Tibial nerve (tissue), 4 donors: ENCODE measurements around the gene PPT2. TPM values are rescaled to one million over a fixed set of nuclear protein-coding genes. Genes with fewer than 3 reads are reported as not detected.

Source experiments
- DNase-seq, 2 donors: peaks; one replicate each; pipeline ENCODE4 v3.0.0-alpha.2; 2019; ENCODE audit warnings: low spot score in 2 of 2
- H3K27ac ChIP-seq, 4 donors: fragments of 200-600 bp; sonication (generic) in 3 of 4; one replicate each; pipeline ENCODE4 v1.5.1; 2017 to 2019; ENCODE audit warnings: mild to moderate bottlenecking in 1 of 4
- H3K27me3 ChIP-seq, 2 donors: fragments of 200-600 bp; sonication (generic) in 1 of 2; one replicate each; pipeline versions ENCODE4 v1.5.1 to v1.6.0; 2017 to 2019
- H3K36me3 ChIP-seq, 3 donors: fragments of 200-600 bp; sonication (generic); one replicate each; pipeline ENCODE4 v1.5.1; 2018 to 2019
- H3K4me1 ChIP-seq, 4 donors: fragments of 200-600 bp; sonication (generic) in 3 of 4; one replicate each; pipeline ENCODE4 v1.5.1; 2017 to 2019
- H3K4me3 ChIP-seq, 4 donors: fragments of 200-600 bp; sonication (generic) in 3 of 4; one replicate each; pipeline ENCODE4 v1.5.1; 2017 to 2019; ENCODE audit warnings: mild to moderate bottlenecking in 1 of 4, moderate library complexity in 1 of 4
- H3K9me3 ChIP-seq, 4 donors: fragments of 200-600 bp; sonication (generic) in 3 of 4; one replicate each; pipeline ENCODE4 v1.5.1; 2017 to 2019
- CTCF ChIP-seq, 5 experiments: fragments of 200-600 bp in 3 of 5; fragments of 450-650 bp in 2 of 5; sonication (generic) in 3 of 5; IDR thresholded peaks; one replicate each; pipeline ENCODE4 v1.5.1; 2016 to 2019; ENCODE audit warnings: antibody characterized with exemption in 5 of 5, mild to moderate bottlenecking in 3 of 5, moderate library complexity in 2 of 5
- EP300 ChIP-seq, 2 donors: sonication (generic); formaldehyde crosslinking; IDR thresholded peaks; one replicate each; pipeline ENCODE4 v1.6.1; 2017; ENCODE audit warnings: antibody characterized with exemption in 2 of 2, mild to moderate bottlenecking in 1 of 2
- POLR2A ChIP-seq, 2 donors: fragments of 450-650 bp; IDR thresholded peaks; one replicate each; pipeline ENCODE4 v1.6.1; 2017; ENCODE audit warnings: antibody characterized with exemption in 2 of 2, mild to moderate bottlenecking in 2 of 2, moderate library complexity in 2 of 2
- WGBS, 2 donors: methylation state at CpG; one replicate each; pipeline ENCODE4 v1.1.5; 2018; 5-methylcytosine and 5-hydroxymethylcytosine counted together
- total RNA-seq, 4 donors: library from RNA; depleted of rRNA; stranded (reverse); fragments of >200 nt; gene quantifications; one replicate each; pipeline ENCODE4 v1.1.0, GENCODE V29; 2016

PPT2 gene
- total RNA-seq, 4 donors from 2014 or later: 33.0 to 75.2 (median 40.1) TPM

- no peaks in the 10 kb centered on the region for H3K9me3 ChIP-seq
- H3K4me1 ChIP-seq: peaks cover 0 to 29% (median 13%) of the 10 kb centered on the region in 4 donors
- no peak overlapping the region for H3K27ac ChIP-seq
- DNase-seq: no peak
- no peak overlapping the region for H3K4me3 ChIP-seq
- 91 to 95% methylated on average over 4 of the region's 4 CpGs for WGBS, 2 donors
- TF ChIP-seq CTCF (IDR thresholded peaks at IDR 0.05): no peak
- TF ChIP-seq POLR2A (IDR thresholded peaks at IDR 0.05): no peak
- H3K27me3 ChIP-seq: no peaks in the 10 kb centered on the region
- peaks cover 0 to 10% (median 0%) of the 10 kb centered on the region in 3 donors for H3K36me3 ChIP-seq
These were observed 6.4 kb upstream of the PPT2 start for GRCh38 chr6:32147401-32148132.

- H3K36me3 ChIP-seq: peaks cover 0 to 10% (median 0%) of the 10 kb centered on the region in 3 donors
- no peak overlapping the region for H3K27ac ChIP-seq
- H3K27me3 ChIP-seq: no peaks in the 10 kb centered on the region
- peaks cover 0 to 38% (median 15%) of the 10 kb centered on the region in 4 donors for H3K4me1 ChIP-seq
- H3K4me3 ChIP-seq: peak overlapping the region in 2 of 4 donors; percentile 16 to 39
- no peaks in the 10 kb centered on the region for H3K9me3 ChIP-seq
- 52 to 54% methylated on average over 39 of the region's 39 CpGs for WGBS, 2 donors
- peak in 1 of 2 donors; percentile 54 for DNase-seq
- TF ChIP-seq POLR2A (IDR thresholded peaks at IDR 0.05): no peak
- no peak for TF ChIP-seq CTCF (IDR thresholded peaks at IDR 0.05)
- TF ChIP-seq EP300 (IDR thresholded peaks at IDR 0.05): no peak
These were observed 5.5 kb upstream of the PPT2 start for GRCh38 chr6:32148289-32149091.

- 67 to 70% methylated on average over 30 to 42 of the region's 47 CpGs for whole genome bisulfite sequencing, 2 donors
- Histone ChIP-seq H3K27ac (peak overlapping the region in 1 of 4 donors; percentile 97), H3K9me3 (no peaks in the 10 kb centered on the region), H3K4me1 (peaks cover 0 to 40% (median 15%) of the 10 kb centered on the region in 4 donors), H3K27me3 (no peaks in the 10 kb centered on the region), H3K36me3 (peaks cover 0 to 10% (median 0%) of the 10 kb centered on the region in 3 donors), H3K4me3 (peak overlapping the region in 2 of 4 donors; percentile 16 to 39)
- DNase-seq: no peak
- no peak for TF ChIP-seq CTCF (IDR thresholded peaks at IDR 0.05)
- no peak for TF ChIP-seq EP300 (IDR thresholded peaks at IDR 0.05)
- no peak for TF ChIP-seq POLR2A (IDR thresholded peaks at IDR 0.05)
These were observed 4.7 kb upstream of the PPT2 start for GRCh38 chr6:32149092-32149755.

- no peaks in the 10 kb centered on the region for H3K27me3 ChIP-seq
- no peaks in the 10 kb centered on the region for H3K9me3 ChIP-seq
- H3K27ac ChIP-seq: peak overlapping the region in 3 of 4 donors; percentile 42 to 97 (median 46)
- 38 to 43% methylated on average over 47 to 54 of the region's 55 CpGs for WGBS, 2 donors
- H3K36me3 ChIP-seq: peaks cover 0 to 10% (median 0%) of the 10 kb centered on the region in 3 donors
- no peak for DNase-seq
- peak overlapping the region; percentile 6 to 76 (median 32) for H3K4me3 ChIP-seq
- peaks cover 4 to 47% (median 20%) of the 10 kb centered on the region in 4 donors for H3K4me1 ChIP-seq
- TF ChIP-seq POLR2A (IDR thresholded peaks at IDR 0.05): no peak
- TF ChIP-seq CTCF (IDR thresholded peaks at IDR 0.05): no peak
- no peak for TF ChIP-seq EP300 (IDR thresholded peaks at IDR 0.05)
These were observed 3.7 kb upstream of the PPT2 start for GRCh38 chr6:32149932-32150870.
